NB4 (cell line): ENCODE data around the gene CHST13.

Source experiments
- CTCF ChIP-seq: IDR thresholded peaks from one replicate; pipeline ENCODE4 v1.5.1; 2012; ENCODE audit warnings: low read depth, low read length
- POLR2A ChIP-seq: IDR thresholded peaks from 2 replicates; pipeline ENCODE4 v1.6.1; 2011; ENCODE audit warnings: mild to moderate bottlenecking; ENCODE audit not compliant: insufficient read length; ENCODE audit errors: extremely low read depth
- TF ChIP-seq, protein P1 (sequence below): IDR thresholded peaks from 2 replicates; pipeline ENCODE4 v1.6.1; 2011; ENCODE audit warnings: low read depth, low read length

GRCh38 chr3:126486360-126486847 lies 37.6 kb upstream of the CHST13 start:
- no peak for TF ChIP-seq CTCF
- no peak for TF ChIP-seq POLR2A
- TF ChIP-seq, protein P1, sequence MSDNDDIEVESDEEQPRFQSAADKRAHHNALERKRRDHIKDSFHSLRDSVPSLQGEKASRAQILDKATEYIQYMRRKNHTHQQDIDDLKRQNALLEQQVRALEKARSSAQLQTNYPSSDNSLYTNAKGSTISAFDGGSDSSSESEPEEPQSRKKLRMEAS, result no peak
